SK-N-SH (cell line): ENCODE data around the gene DAPK3. TPM values are rescaled to one million over a fixed set of nuclear protein-coding genes. Genes with fewer than 3 reads are reported as not detected.

Source experiments
- CTCF ChIA-PET: fragments of 300-600, 350-600 bp; formaldehyde crosslinking; extraction: SDS; loops from one replicate; lab custom pipeline; 2021; lab: Yijun Ruan, JAX
- POLR2A ChIA-PET: fragments of 350-600 bp; sonication (Branson Sonifier 250); formaldehyde crosslinking; extraction: SDS; loops from one replicate; lab custom pipeline; 2020; ENCODE audit warnings: antibody characterized with exemption, inconsistent platforms; lab: Yijun Ruan, JAX
- DNase-seq: peaks from one replicate; pipeline ENCODE4 v3.0.0; 2012
- H2AFZ ChIP-seq: fragments of 200-600 bp; sonication (generic); 2 replicates; pipeline ENCODE4 v1.8.1; 2016; ENCODE audit warnings: antibody characterized with exemption, mild to moderate bottlenecking, low read depth
- H3F3A ChIP-seq: fragments of 200-600 bp; sonication (generic); replicated peaks from 2 replicates; pipeline ENCODE3; 2016; ENCODE audit warnings: antibody characterized with exemption, mild to moderate bottlenecking; ENCODE audit not compliant: insufficient read depth
- H3K27ac ChIP-seq, 2 experiments: fragments of 200-500 bp in 1 of 2; fragments of 200-600 bp in 1 of 2; sonication (Bioruptor generic) in 1 of 2; sonication (generic), shearing (Covaris generic) in 1 of 2; 2 replicates each; pipeline versions ENCODE4 v1.5.1 to v1.6.1; 2014 to 2016; ENCODE audit warnings: low read depth in 2 of 2, inconsistent platforms in 1 of 2, low read length in 1 of 2, mild to moderate bottlenecking in 1 of 2, mixed read lengths in 1 of 2
- H3K27me3 ChIP-seq: fragments of 200-600 bp; sonication (generic), shearing (Covaris generic); 2 replicates; pipeline ENCODE4 v1.6.1; 2016; ENCODE audit warnings: mixed run types; ENCODE audit not compliant: insufficient read depth
- H3K36me3 ChIP-seq, 2 experiments: fragments of 200-500 bp in 1 of 2; fragments of 200-600 bp in 1 of 2; sonication (Bioruptor generic) in 1 of 2; sonication (generic) in 1 of 2; replicated peaks in 1 of 2; 2 replicates each; pipeline versions ENCODE3 to v1.5.1; 2014 to 2016; ENCODE audit warnings: low read length in 1 of 2, mild to moderate bottlenecking in 1 of 2; ENCODE audit not compliant: insufficient read depth in 2 of 2, control insufficient read depth in 1 of 2
- H3K4me1 ChIP-seq, 2 experiments: fragments of 200-500 bp in 1 of 2; fragments of 200-600 bp in 1 of 2; sonication (Bioruptor generic) in 1 of 2; sonication (generic), shearing (Covaris generic) in 1 of 2; 2 replicates each; pipeline versions ENCODE4 v1.5.1 to v1.6.1; 2014 to 2016; ENCODE audit warnings: low read depth in 1 of 2, low read length in 1 of 2, mixed run types in 1 of 2; ENCODE audit not compliant: insufficient read depth in 2 of 2, control insufficient read depth in 1 of 2
- H3K4me2 ChIP-seq: fragments of 200-600 bp; sonication (generic), shearing (Covaris generic); 2 replicates; pipeline ENCODE4 v1.6.1; 2017; ENCODE audit warnings: mixed run types
- H3K4me3 ChIP-seq, 2 experiments: fragments of 200-500 bp in 1 of 2; fragments of 200-600 bp in 1 of 2; sonication (Bioruptor generic) in 1 of 2; sonication (generic), shearing (Covaris generic) in 1 of 2; 2 replicates each; pipeline versions ENCODE4 v1.5.1 to v1.8.1; 2014 to 2016; ENCODE audit warnings: low read depth in 2 of 2, inconsistent platforms in 1 of 2, low read length in 1 of 2, mild to moderate bottlenecking in 1 of 2, mixed read lengths in 1 of 2, moderate library complexity in 1 of 2
- H3K79me2 ChIP-seq: fragments of 200-600 bp; sonication (generic); 2 replicates; pipeline ENCODE4 v1.8.1; 2017; ENCODE audit warnings: mild to moderate bottlenecking; ENCODE audit not compliant: insufficient read depth
- H3K9ac ChIP-seq: fragments of 200-600 bp; sonication (generic); 2 replicates; pipeline ENCODE4 v1.6.1; 2017; ENCODE audit warnings: mixed run types
- H3K9me2 ChIP-seq: fragments of 200-600 bp; sonication (generic); 2 replicates; pipeline ENCODE4 v1.6.1; 2017; ENCODE audit warnings: mixed run types
- H3K9me3 ChIP-seq: fragments of 200-600 bp; sonication (generic); 2 replicates; pipeline ENCODE4 v1.6.1; 2017; ENCODE audit warnings: mixed run types, mild to moderate bottlenecking, moderate library complexity
- H4K20me1 ChIP-seq: fragments of 200-600 bp; sonication (generic); 2 replicates; pipeline ENCODE4 v1.6.1; 2017; ENCODE audit warnings: mild to moderate bottlenecking, mixed run types; ENCODE audit not compliant: insufficient read depth
- CHD2 ChIP-seq: fragments of 150-350 bp; IDR thresholded peaks from 2 replicates; pipeline ENCODE4 v1.6.1; 2018; ENCODE audit warnings: low read length; ENCODE audit not compliant: partially characterized antibody
- ELF1 ChIP-seq: IDR thresholded peaks from 2 replicates; pipeline ENCODE4 v1.4.0; 2012
- FOXM1 ChIP-seq: IDR thresholded peaks from 2 replicates; pipeline ENCODE4 v1.4.0; 2012; ENCODE audit warnings: low read depth, mild to moderate bottlenecking
- MXI1 ChIP-seq: IDR thresholded peaks from 2 replicates; pipeline ENCODE4 v1.6.1; 2012; ENCODE audit warnings: mild to moderate bottlenecking, low read depth, low read length, improper control_type of control experiment
- RAD21 ChIP-seq: IDR thresholded peaks from 2 replicates; pipeline ENCODE4 v1.6.1; 2012; ENCODE audit warnings: mild to moderate bottlenecking, low read length
- RCOR1 ChIP-seq: fragments of 150-350 bp; IDR thresholded peaks from 2 replicates; pipeline ENCODE4 v1.6.1; 2017; ENCODE audit warnings: antibody characterized with exemption, low read length
- RFX5 ChIP-seq: IDR thresholded peaks from 2 replicates; pipeline ENCODE4 v1.6.1; 2012; ENCODE audit warnings: mild to moderate bottlenecking, improper control_type of control experiment, low read length
- RXRA ChIP-seq: IDR thresholded peaks from 2 replicates; pipeline ENCODE4 v1.4.0; 2012; ENCODE audit warnings: low read depth, mild to moderate bottlenecking, borderline replicate concordance
- SIN3A ChIP-seq: IDR thresholded peaks from 2 replicates; pipeline ENCODE4 v1.6.1; 2012; ENCODE audit warnings: low read depth, mild to moderate bottlenecking, low read length, moderate library complexity, borderline replicate concordance
- SMC3 ChIP-seq: IDR thresholded peaks from 2 replicates; pipeline ENCODE4 v1.6.1; 2012; ENCODE audit warnings: low read depth, low read length, improper control_type of control experiment
- TCF12 ChIP-seq: IDR thresholded peaks from 2 replicates; pipeline ENCODE4 v1.4.0; 2012
- TEAD4 ChIP-seq: IDR thresholded peaks from 2 replicates; pipeline ENCODE4 v1.4.0; 2012; ENCODE audit warnings: mild to moderate bottlenecking, borderline replicate concordance; ENCODE audit not compliant: insufficient read depth
- USF1 ChIP-seq: IDR thresholded peaks from 2 replicates; pipeline ENCODE4 v1.4.0; 2012; ENCODE audit warnings: low read depth, borderline replicate concordance
- USF2 ChIP-seq: fragments of 150-350 bp; IDR thresholded peaks from 2 replicates; pipeline ENCODE4 v1.6.1; 2017; ENCODE audit warnings: antibody characterized with exemption, low read length, low read depth, borderline replicate concordance
- YY1 ChIP-seq: IDR thresholded peaks from 2 replicates; pipeline ENCODE4 v1.4.0; 2012; ENCODE audit warnings: low read depth, mild to moderate bottlenecking
- WGBS: methylation state at CpG from one replicate; pipeline ENCODE4 v1.1.6; 2017; ENCODE audit warnings: low lambda C conversion rate; 5-methylcytosine and 5-hydroxymethylcytosine counted together
- polyA plus RNA-seq, 3 experiments: library from polyadenylated mRNA; depleted of rRNA; stranded (reverse); fragments of >200 nt; gene quantifications; 2 replicates each; pipeline ENCODE4 v1.2.3, GENCODE V29; 2012
- TF ChIP-seq, protein P1 (sequence below): IDR thresholded peaks from 2 replicates; pipeline ENCODE4 v1.4.0; 2012; ENCODE audit warnings: low read depth
- TF ChIP-seq, protein P2 (sequence below): IDR thresholded peaks from 2 replicates; pipeline ENCODE4; 2012

The DAPK3 gene
- polyA plus RNA-seq, 1 of the 3 experiments (the other 2 are of a cell fraction), result 142 TPM

DNA sequence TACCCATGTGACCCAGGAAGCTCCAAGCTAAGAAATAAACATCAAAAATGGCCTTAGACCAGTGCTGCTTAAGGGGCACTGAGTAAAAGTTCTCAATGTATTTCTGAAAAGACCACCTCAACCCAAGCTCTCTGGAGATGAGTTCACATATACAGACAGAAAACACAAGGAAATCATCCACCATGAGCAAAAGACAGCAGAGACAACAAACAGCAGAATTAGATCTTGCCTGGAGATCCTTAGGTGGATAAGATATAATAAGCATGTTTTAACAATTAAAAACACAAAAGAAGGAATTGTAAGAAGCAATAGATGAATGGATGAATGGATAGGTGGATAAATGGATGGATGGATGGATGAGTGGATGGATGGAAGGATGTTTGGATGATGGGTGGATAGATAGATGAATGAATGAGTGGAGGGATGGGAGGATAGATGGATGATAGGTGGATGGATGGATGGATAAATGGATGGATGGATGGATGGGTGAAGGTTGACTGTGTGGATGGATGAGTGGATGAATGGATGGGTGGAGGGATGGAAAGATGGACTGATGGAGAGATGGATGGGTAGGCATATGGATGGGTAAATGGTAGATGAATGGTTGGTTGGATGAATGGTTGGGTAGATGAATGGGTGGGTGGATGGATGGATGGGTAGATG, 47.7 kb downstream of the DAPK3 start:
- no peaks in the 10 kb centered on the region for H3K9me3 ChIP-seq
- no peaks in the 10 kb centered on the region for H3K36me3 ChIP-seq
- H2AFZ ChIP-seq, result no peak overlapping the region
- H3K4me1 ChIP-seq, result no peaks in the 10 kb centered on the region
- CTCF ChIA-PET, result no interaction called here
- TF ChIP-seq FOXM1 (no peak), RFX5 (no peak), USF1 (no peak)
- TF ChIP-seq, protein P1, sequence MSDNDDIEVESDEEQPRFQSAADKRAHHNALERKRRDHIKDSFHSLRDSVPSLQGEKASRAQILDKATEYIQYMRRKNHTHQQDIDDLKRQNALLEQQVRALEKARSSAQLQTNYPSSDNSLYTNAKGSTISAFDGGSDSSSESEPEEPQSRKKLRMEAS, result no peak
- TF ChIP-seq, all 33 proteins: peak for 0
- DNase-seq, result no peak
- Histone ChIP-seq H3K9ac (no peak overlapping the region), H3K4me3 (no peak overlapping the region), H3K79me2 (no peaks in the 10 kb centered on the region), H3K9me2 (no peaks in the 10 kb centered on the region), H3F3A (no peaks in the 10 kb centered on the region), H3K27ac (no peak overlapping the region), H4K20me1 (no peaks in the 10 kb centered on the region), H3K27me3 (no peaks in the 10 kb centered on the region), H3K4me2 (no peak overlapping the region)
- POLR2A ChIA-PET, result no interaction called here

DNA sequence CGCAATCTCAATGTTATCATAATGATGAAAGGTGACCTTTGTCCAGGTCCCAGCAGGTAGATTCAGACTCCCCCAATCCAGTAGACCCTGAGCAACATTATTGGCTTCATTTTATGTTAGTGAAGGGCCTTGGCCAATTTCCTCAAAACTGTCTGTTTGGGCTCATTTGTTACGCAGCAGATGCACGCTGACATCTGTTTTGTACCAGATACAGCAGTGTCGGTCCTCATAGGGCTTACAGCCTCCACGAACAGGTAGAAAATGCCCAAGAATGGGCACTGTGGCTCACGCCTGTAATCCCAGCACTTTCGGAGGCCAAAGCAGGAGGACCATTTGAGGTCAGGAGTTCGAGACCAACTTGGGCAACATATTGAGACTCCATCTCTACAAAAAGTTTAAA, 51.1 kb downstream of the DAPK3 start:
- CTCF ChIA-PET, result no interaction called here

DNA sequence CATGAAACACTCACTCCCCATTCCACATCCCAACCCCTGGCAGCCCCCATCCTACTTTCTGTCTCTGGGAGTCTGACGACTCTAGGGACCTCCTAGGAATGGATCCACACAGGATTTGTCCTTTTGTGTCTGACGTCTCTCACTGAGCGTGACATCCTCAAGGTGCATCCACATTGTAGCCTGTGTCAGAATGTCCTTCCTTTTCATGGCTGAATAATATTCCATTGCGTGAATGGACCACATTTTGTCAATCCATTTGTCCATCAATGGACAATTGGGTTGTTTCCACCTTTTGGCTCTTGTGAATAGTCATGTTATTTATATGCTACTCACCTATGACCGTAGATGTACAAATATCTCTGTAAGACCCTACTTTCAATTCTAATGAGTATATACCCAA, 54.9 kb downstream of the DAPK3 start:
- Histone ChIP-seq H3K4me1 (no peaks in the 10 kb centered on the region), H3K4me3 (no peak overlapping the region), H2AFZ (no peak overlapping the region), H3K27ac (no peak overlapping the region), H3F3A (no peaks in the 10 kb centered on the region), H3K36me3 (no peaks in the 10 kb centered on the region), H4K20me1 (no peaks in the 10 kb centered on the region), H3K9ac (no peak overlapping the region), H3K9me3 (no peaks in the 10 kb centered on the region), H3K9me2 (no peaks in the 10 kb centered on the region), H3K4me2 (no peak overlapping the region), H3K27me3 (no peaks in the 10 kb centered on the region), H3K79me2 (no peaks in the 10 kb centered on the region)
- 82% methylated on average over 5 of the region's 5 CpGs for WGBS
- ChIA-PET POLR2A (no interaction called here), CTCF (no interaction called here)
- no peak for DNase-seq
- no peak for TF ChIP-seq YY1
- TF ChIP-seq RAD21, result no peak
- no peak for TF ChIP-seq FOXM1
- TF ChIP-seq CHD2, result no peak
- TF ChIP-seq MXI1, result no peak
- TF ChIP-seq, protein P2, sequence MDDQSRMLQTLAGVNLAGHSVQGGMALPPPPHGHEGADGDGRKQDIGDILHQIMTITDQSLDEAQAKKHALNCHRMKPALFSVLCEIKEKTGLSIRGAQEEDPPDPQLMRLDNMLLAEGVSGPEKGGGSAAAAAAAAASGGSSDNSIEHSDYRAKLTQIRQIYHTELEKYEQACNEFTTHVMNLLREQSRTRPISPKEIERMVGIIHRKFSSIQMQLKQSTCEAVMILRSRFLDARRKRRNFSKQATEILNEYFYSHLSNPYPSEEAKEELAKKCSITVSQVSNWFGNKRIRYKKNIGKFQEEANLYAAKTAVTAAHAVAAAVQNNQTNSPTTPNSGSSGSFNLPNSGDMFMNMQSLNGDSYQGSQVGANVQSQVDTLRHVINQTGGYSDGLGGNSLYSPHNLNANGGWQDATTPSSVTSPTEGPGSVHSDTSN, result no peak
- TF ChIP-seq SIN3A, result no peak
- TF ChIP-seq TCF12, result no peak
- TF ChIP-seq SMC3, result no peak
- TF ChIP-seq RCOR1, result no peak
- TF ChIP-seq USF2, result no peak
- no peak for TF ChIP-seq RXRA

More for the DNA sequence above, 51.1 kb downstream of the DAPK3 start:
- Histone ChIP-seq H3K4me2 (no peak overlapping the region), H3K9me3 (no peaks in the 10 kb centered on the region), H3K79me2 (no peaks in the 10 kb centered on the region), H3K4me1 (no peaks in the 10 kb centered on the region), H3K4me3 (no peak overlapping the region), H4K20me1 (no peaks in the 10 kb centered on the region), H3F3A (no peaks in the 10 kb centered on the region), H3K9ac (no peak overlapping the region)
- TF ChIP-seq YY1, result no peak
- TF ChIP-seq MXI1, result no peak
- TF ChIP-seq ELF1, result no peak
- TF ChIP-seq, protein P1, result no peak
- TF ChIP-seq TEAD4, result no peak
- no peak for TF ChIP-seq USF2
- TF ChIP-seq, all 33 proteins: peak for 0
- H3K27me3 ChIP-seq, result no peaks in the 10 kb centered on the region
- no peak overlapping the region for H3K27ac ChIP-seq
- no peaks in the 10 kb centered on the region for H3K9me2 ChIP-seq
- no peak for DNase-seq
- H2AFZ ChIP-seq, result no peak overlapping the region
- H3K36me3 ChIP-seq, result no peaks in the 10 kb centered on the region
- 71% methylated on average over 8 of the region's 8 CpGs for WGBS
- POLR2A ChIA-PET, result no interaction called here
